ENCODE results near the gene FAM237B.

The FAM237B gene

DNA sequence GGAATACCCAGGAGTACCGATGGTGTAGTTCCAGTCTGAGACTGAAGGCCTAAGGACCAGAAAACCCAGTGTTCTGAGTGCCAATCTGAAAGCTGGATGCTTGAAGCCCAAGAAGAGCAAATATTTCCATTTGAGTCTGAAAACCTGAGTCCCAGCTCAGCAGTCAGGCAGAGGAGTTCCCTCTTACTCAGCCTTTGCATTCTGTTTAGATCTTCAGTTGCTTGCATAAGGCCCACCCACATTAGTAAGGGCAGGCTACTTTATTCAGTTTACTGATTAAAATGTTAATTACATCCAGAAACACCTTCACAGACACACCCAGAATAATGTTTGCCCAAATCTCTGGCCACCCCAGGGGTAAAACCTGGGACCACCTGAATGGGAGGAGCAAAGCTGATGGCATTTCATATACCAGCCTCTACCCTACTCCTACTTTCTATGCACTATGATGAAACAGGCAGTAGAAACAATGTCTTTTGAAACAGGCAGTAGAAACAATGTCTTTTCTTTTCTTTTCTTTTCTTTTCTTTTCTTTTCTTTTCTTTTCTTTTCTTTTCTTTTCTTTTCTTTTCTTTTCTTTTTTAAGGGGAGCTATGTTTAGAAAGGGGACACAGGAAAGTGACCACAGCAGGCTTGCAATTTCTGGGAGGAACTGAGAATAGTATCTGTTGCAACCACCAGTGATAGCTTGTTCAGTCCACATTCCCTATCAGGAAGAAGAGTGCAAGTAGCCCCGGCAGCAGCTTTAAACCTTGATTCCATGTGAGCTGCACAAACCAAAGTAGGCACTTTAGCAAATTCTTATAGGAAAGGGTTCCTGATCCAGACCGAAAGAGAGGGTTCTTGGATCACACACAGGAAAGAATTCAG is 30.6 kb downstream of the FAM237B start:
- DNase-seq (ENCODE audit: low read depth) = no peak

DNA sequence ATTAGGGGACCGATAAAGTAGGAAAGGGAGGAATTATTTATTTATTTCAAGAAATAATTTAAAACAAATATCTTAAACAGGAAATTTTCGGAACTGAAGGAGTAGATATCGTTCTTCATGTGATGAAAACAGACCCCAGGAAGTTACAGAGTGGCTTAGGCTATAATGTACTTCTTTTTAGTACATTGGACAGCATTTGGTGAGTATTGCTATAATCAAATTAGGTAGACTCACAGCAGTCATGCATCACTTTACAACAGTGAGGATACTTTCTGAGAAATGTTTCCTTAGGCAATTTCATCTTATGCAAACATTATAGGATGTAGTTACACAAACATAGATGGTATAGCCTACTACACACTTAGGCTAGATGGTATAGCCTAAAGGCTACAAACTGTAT is 33.0 kb downstream of the FAM237B start:
- DNase-seq (ENCODE audit: low read depth) = no peak

DNA sequence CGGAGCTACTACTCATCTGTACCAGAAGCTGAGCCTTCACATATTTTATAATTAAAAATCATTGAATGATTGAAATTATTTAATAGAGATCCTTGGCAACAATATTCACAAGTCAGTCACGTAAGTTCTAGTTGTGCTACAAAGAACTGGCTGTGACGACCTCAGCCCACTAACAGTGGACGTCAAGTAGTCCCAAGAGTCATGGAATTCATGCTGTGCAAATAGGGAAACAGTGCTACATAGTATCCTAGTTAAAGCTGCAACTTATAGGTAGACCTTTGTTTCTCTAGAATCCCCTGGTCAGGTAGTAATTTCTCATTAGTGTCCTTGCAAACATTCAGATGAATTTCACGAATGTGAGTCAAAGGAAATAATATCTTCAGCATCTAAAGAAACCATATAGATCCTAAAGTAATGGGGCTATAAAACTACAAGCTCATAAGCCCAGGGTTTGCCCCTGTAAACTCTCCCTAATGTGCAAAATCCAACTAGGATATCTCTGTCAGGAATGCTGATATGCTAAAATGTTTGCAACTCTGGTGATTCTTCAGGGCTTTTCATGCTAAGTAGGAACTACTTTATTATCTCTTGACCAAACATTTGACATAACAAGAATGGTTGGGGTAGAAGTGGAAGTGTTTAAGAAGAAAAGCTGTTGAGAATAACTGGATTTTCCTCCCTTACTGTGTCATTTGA is 44.9 kb downstream of the FAM237B start:
- no peak for DNase-seq (ENCODE audit: low read depth)

DNA sequence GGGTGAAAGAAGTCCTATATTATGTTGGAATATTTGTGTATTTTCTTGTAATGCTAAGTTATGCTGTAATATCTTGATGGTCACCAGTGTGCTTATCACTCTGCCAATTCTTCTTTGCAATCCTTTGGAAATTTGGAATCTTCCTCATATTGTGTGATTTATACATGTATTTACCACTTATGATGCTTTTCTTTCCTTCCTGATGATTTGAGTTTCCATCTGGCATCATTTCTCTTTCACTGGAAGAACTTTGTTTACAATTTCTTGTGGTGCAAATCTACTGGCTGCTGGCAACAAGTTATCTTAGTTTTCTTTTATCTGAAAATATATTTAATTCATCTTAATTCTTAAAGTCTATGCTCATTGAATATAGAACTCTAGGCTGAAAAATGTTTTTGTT is 46.9 kb downstream of the FAM237B start:
- no peak for DNase-seq (ENCODE audit: low read depth)

DNA sequence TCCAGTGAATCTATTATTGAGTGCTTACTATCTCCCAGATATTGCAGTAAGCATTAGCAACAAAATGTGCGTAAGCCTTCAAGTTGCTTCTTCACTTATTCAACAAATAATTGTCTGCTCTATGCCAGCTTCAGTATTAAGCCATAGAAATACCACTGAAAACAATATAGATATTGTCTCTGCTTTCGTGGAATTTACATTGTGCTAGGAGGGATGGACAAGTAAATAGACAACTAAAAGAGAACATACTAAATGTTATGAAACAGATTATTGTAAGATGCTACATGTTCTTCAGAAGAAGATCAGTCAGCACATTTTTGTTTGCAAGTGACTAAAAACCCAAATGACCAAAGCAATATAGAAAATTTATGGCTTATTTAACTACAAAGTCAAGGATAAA is 48.9 kb downstream of the FAM237B start:
- DNase-seq (ENCODE audit: low read depth) = no peak

DNA sequence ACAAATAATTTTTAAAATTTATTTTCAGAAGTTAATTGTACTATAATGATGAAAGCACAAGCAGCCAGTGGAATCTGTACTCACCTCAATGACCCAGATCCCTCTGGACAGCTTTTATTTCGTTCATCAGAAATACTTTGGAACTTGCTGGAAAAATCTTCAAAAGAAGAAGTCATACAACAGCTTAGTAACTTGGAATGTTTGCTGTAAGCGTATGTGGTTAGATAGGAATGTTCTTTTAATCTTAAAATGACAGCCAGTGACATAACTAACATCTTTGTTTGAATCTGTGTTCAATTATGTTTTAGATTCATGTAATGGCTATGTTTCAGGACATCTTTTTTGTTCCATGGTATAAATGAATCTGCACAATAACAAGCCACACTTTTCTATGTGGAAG is 49.4 kb downstream of the FAM237B start:
- no peak for DNase-seq (ENCODE audit: low read depth)

DNA sequence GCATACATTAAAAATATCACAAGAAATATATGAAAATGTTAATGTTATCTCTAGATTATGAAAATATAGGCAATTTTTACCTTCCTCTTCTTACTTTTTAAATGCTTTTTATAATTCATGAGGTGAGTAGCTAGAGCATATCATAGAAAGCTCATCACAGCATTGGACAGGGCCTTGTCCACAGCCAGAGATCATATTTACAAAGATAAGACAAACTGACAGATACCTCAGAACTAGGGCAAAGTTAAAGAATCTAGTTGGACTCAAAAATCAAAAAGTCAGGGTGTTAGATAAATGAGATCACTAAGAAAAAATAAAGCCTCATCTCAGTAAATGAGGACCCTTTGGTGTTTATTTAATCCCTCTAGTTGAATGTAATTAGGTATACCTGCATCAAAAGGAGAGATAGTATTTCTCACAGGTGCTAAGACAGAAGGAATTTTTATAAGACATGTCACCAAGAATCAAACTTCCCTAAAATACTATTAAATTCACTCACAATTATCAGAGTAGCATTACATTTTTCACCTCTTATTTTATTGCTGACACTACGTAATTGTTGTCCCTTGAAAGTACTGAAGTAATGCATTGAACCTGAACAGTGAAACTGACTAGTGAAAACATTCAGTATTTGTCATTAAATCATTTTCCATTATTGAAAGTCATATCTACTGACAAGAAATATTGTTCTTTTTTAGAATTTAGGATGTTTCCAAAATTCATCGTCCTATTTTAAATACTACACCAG is 50.5 kb downstream of the FAM237B start:
- DNase-seq (ENCODE audit: low read depth) = no peak

DNA sequence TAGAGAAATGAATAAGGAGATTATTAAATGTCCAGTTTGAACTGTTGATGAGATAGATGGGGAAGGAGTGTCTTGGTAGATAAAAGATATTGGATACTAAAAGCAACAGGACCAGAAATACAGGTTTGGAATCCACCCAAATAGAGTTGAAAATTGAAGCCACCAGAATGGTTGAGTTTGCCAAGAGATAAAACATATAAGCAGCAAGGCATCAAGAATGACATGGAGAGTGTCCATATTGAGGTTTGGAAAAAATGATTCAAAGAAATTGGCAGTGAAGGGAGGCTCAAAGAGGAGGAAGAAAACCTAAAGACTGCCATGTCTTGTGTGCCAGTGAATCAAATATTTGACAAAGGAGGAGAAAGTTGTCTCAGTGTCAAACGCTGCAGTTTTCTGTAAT is 51.9 kb downstream of the FAM237B start:
- DNase-seq (ENCODE audit: low read depth) = no peak

DNA sequence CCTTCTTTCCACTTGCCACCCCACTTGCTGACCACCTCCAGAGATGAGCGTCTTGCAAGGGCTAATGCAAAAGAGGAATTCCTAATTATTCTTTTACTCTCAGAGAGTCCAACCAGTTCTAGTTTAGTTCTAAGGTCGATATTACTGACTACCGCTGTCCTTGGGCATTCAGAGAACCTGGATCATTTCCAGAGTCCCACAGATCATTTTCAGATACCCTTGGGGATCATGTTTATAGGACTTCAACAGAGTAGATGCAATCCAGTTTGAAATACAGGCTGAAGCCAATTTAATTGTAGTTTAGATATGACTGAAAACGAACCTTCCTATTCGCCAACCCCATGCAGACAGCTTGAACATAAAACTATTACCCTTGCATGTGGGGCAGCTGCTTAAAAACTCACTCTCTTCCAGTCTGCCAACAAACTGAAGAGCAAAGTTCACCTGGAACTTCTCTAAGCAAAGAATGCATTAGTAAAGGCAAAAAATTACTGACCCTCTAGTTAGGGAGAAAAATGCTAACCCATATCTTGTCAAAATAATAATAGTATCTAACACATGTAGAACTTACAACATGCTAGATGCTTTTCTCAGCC is 53.7 kb downstream of the FAM237B start:
- DNase-seq (ENCODE audit: low read depth) = no peak

DNA sequence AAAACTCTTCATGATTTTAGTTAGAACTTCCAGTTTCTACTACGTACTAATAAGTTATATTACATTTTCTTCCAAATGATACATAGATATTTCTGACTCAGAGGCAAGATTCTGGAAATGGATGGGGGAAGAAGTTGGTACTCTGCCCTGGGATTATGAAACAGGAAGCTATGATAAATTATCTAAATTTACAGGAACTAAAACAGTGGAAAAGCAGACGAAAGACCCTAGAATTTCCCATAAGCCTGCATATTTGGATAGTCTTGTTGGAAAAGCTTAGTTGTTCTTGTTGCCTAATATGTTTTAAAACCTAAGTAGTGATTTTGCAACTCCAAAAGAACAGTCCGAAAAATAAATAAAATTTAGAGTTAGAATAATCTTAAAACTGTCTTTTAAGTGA is 54.3 kb downstream of the FAM237B start:
- no peak for DNase-seq (ENCODE audit: low read depth)
